GM23338 (cell line): ENCODE measurements around the gene EYA2. TPM values are rescaled to one million over a fixed set of nuclear protein-coding genes. Genes with fewer than 3 reads are reported as not detected.

ENCODE experiments used
- ATAC-seq: fragments of 200-7000 bp; cut with Tn5 transposase; 3 replicates; pipeline ENCODE4 v1.9.1; 2020
- DNase-seq: peaks from one replicate; pipeline ENCODE4 v3.0.0-alpha.2; 2015; ENCODE audit warnings: low spot score
- H2AFZ ChIP-seq: fragments of 200-600 bp; sonication (generic); 2 replicates; pipeline ENCODE4 v1.8.0; 2016; ENCODE audit warnings: antibody characterized with exemption, mild to moderate bottlenecking, moderate library complexity
- H3F3A ChIP-seq: fragments of 200-600 bp; sonication (generic); replicated peaks from 2 replicates; pipeline ENCODE4 v1.8.0; 2017; ENCODE audit warnings: antibody characterized with exemption, mixed run types, low read depth
- H3K27ac ChIP-seq: fragments of 200-600 bp; sonication (generic); 2 replicates; pipeline ENCODE4 v1.6.1; 2016; ENCODE audit warnings: low read depth
- H3K27me3 ChIP-seq: fragments of 200-600 bp; sonication (generic); 2 replicates; pipeline ENCODE4 v1.8.0; 2016; ENCODE audit warnings: mild to moderate bottlenecking, mixed run types, moderate library complexity; ENCODE audit not compliant: insufficient read depth
- H3K36me3 ChIP-seq: fragments of 200-600 bp; sonication (generic); 2 replicates; pipeline ENCODE4 v1.8.0; 2016; ENCODE audit warnings: mild to moderate bottlenecking; ENCODE audit not compliant: insufficient read depth
- H3K4me1 ChIP-seq: fragments of 200-600 bp; sonication (generic); 2 replicates; pipeline ENCODE4 v1.8.0; 2016; ENCODE audit warnings: mild to moderate bottlenecking, moderate library complexity; ENCODE audit not compliant: insufficient read depth
- H3K4me2 ChIP-seq: fragments of 200-600 bp; sonication (generic); 2 replicates; pipeline ENCODE4 v1.7.1; 2017; ENCODE audit warnings: mixed run types
- H3K4me3 ChIP-seq: fragments of 200-600 bp; sonication (generic); 2 replicates; pipeline ENCODE4 v1.6.1; 2016; ENCODE audit warnings: mixed run types
- H3K79me2 ChIP-seq: fragments of 200-600 bp; sonication (generic); replicated peaks from 2 replicates; pipeline ENCODE4 v1.8.0; 2017; ENCODE audit warnings: mild to moderate bottlenecking; ENCODE audit not compliant: insufficient read depth
- H3K9me2 ChIP-seq: fragments of 200-600 bp; sonication (generic); 2 replicates; pipeline ENCODE4 v1.8.0; 2017; ENCODE audit not compliant: insufficient read depth
- H4K20me1 ChIP-seq: fragments of 200-600 bp; sonication (generic); replicated peaks from 2 replicates; pipeline ENCODE4 v1.8.0; 2017; ENCODE audit warnings: mild to moderate bottlenecking; ENCODE audit not compliant: insufficient read depth
- H3K27ac Mint-ChIP-seq: 2 replicates; pipeline ENCODE4 v1.8.0; 2020; ENCODE audit warnings: inconsistent platforms, mild to moderate bottlenecking, moderate library complexity, mixed read lengths
- H3K27me3 Mint-ChIP-seq: 3 replicates; pipeline ENCODE4 v1.8.0; 2022; ENCODE audit warnings: low read depth, mild to moderate bottlenecking, moderate library complexity, mixed read lengths, inconsistent platforms; ENCODE audit not compliant: insufficient read depth, poor library complexity
- H3K36me3 Mint-ChIP-seq: 3 replicates; pipeline ENCODE4 v1.8.0; 2021; ENCODE audit warnings: low read depth, mild to moderate bottlenecking, inconsistent platforms, moderate library complexity, mixed read lengths
- H3K4me1 Mint-ChIP-seq: 3 replicates; pipeline ENCODE4 v1.8.0; 2020; ENCODE audit warnings: mild to moderate bottlenecking, inconsistent platforms, mixed read lengths
- H3K4me3 Mint-ChIP-seq: 3 replicates; pipeline ENCODE4 v1.8.0; 2021; ENCODE audit warnings: moderate library complexity, mild to moderate bottlenecking, inconsistent platforms, mixed read lengths
- H3K9me3 Mint-ChIP-seq: 3 replicates; pipeline ENCODE4 v1.8.0; 2020; ENCODE audit warnings: moderate library complexity, mild to moderate bottlenecking, inconsistent platforms, mixed read lengths
- CREB1 ChIP-seq: fragments of 250-450 bp; sonication (Bioruptor Pico); IDR thresholded peaks from 2 replicates; pipeline ENCODE4 v1.5.0; 2020; ENCODE audit warnings: low read depth, mild to moderate bottlenecking, moderate library complexity
- CTCF ChIP-seq, 2 experiments: fragments of 200-600 bp in 1 of 2; sonication (generic) in 1 of 2; conservative IDR thresholded peaks; 2 replicates each; pipeline versions ENCODE4 v1.5.1 to v1.6.1; 2016 to 2017; ENCODE audit warnings: antibody characterized with exemption in 2 of 2, low read depth in 2 of 2, mild to moderate bottlenecking in 2 of 2, moderate library complexity in 1 of 2
- ETS1 ChIP-seq: IDR thresholded peaks from 2 replicates; pipeline ENCODE4 v1.6.1; 2016; ENCODE audit warnings: antibody characterized with exemption
- EZH2 ChIP-seq: fragments of 200-600 bp; sonication (generic); IDR thresholded peaks from one replicate; pipeline ENCODE4 v1.8.0; 2017; ENCODE audit warnings: antibody characterized with exemption, mild to moderate bottlenecking, low read depth; ENCODE audit not compliant: unreplicated experiment
- EZH2phosphoT487 ChIP-seq: fragments of 200-600 bp; sonication (generic); IDR thresholded peaks from one replicate; pipeline ENCODE4 v1.8.1; 2018; ENCODE audit warnings: antibody characterized with exemption; ENCODE audit not compliant: unreplicated experiment
- JUNB ChIP-seq: IDR thresholded peaks from one replicate; pipeline ENCODE4 v1.6.1; 2016; ENCODE audit warnings: antibody characterized with exemption; ENCODE audit not compliant: unreplicated experiment
- NANOG ChIP-seq: IDR thresholded peaks from 2 replicates; pipeline ENCODE4 v1.6.1; 2016; ENCODE audit warnings: antibody characterized with exemption, borderline replicate concordance
- POLR2AphosphoS5 ChIP-seq: IDR thresholded peaks from 2 replicates; pipeline ENCODE4 v1.6.1; 2016; ENCODE audit warnings: antibody characterized with exemption, low read depth
- REST ChIP-seq: IDR thresholded peaks from one replicate; pipeline ENCODE4 v1.6.1; 2018; ENCODE audit warnings: antibody characterized with exemption; ENCODE audit not compliant: unreplicated experiment
- STAT1 ChIP-seq: IDR thresholded peaks from one replicate; pipeline ENCODE4 v1.6.1; 2016; ENCODE audit warnings: antibody characterized with exemption; ENCODE audit not compliant: unreplicated experiment
- ZNF114 ChIP-seq: fragments of 250-450 bp; sonication (Bioruptor Pico); IDR thresholded peaks from 2 replicates; pipeline ENCODE4 v1.5.0; 2020; ENCODE audit warnings: mild to moderate bottlenecking, moderate library complexity
- ZNF331 ChIP-seq: fragments of 250-450 bp; sonication (Bioruptor Pico); IDR thresholded peaks from 2 replicates; pipeline ENCODE4 v1.5.0; 2020; ENCODE audit warnings: low read depth, mild to moderate bottlenecking, moderate library complexity
- ZNF462 ChIP-seq: fragments of 250-450 bp; sonication (Bioruptor Pico); IDR thresholded peaks from 2 replicates; pipeline ENCODE4 v1.5.0; 2020; ENCODE audit warnings: mild to moderate bottlenecking, moderate library complexity
- polyA plus RNA-seq: library from polyadenylated mRNA; unstranded; fragments of >200 nt; fragmentation: Nextera tagmentation; extraction: Ambion mirVana; gene quantifications from 2 replicates; pipeline ENCODE4 v1.2.1, GENCODE V29; 2016
- total RNA-seq: library from RNA; depleted of rRNA; stranded (reverse); fragments of >200 nt; shearing (Covaris generic); gene quantifications from 2 replicates; pipeline ENCODE4 v1.2.3, GENCODE V29; 2014

EYA2 gene
- total and polyA plus RNA-seq, 2 experiments from 2014 or later, result 0.50 to 0.56 TPM

- Mint-ChIP-seq H3K4me1 (no peaks in the 10 kb centered on the region), H3K9me3 (peaks cover 5% of the 10 kb centered on the region; the same call in 2 of the 3 replicates), H3K27ac (no peak overlapping the region), H3K36me3 (peaks cover 2% of the 10 kb centered on the region; the same call in 1 of the 3 replicates), H3K4me3 (no peak overlapping the region), H3K27me3 (peaks cover 1% of the 10 kb centered on the region)
- Histone ChIP-seq H3K4me1 (no peaks in the 10 kb centered on the region), H2AFZ (no peak overlapping the region), H3K4me3 (no peak overlapping the region), H3K79me2 (no peaks in the 10 kb centered on the region), H4K20me1 (no peaks in the 10 kb centered on the region), H3K9me2 (no peaks in the 10 kb centered on the region), H3F3A (no peaks in the 10 kb centered on the region), H3K36me3 (no peaks in the 10 kb centered on the region), H3K27ac (no peak overlapping the region), H3K27me3 (no peaks in the 10 kb centered on the region), H3K4me2 (no peak overlapping the region)
- DNase-seq (no peak), ATAC-seq (no peak)
- TF ChIP-seq STAT1 (no peak), JUNB (no peak), EZH2phosphoT487 (no peak), POLR2AphosphoS5 (no peak), CTCF (conservative IDR thresholded peaks at IDR 0.05; ENCODE audit: low read depth in 2 of 2) (no peak), ZNF331 (CRISPR knock-in tag) (no peak), NANOG (no peak), ZNF462 (no peak), REST (no peak), ETS1 (no peak), CREB1 (CRISPR knock-in tag) (no peak), ZNF114 (CRISPR knock-in tag) (no peak), EZH2 (no peak)
These were observed 208.0 kb downstream of the EYA2 start for GRCh38 chr20:47102629-47103028.
